ENCODE results near the gene CYGB. TPM values are rescaled to one million over a fixed set of nuclear protein-coding genes. Genes with fewer than 3 reads are reported as not detected.

The CYGB gene
- polyA plus RNA-seq, 1 of the 3 experiments (the other 2 are of a cell fraction) = 1.7 TPM

DNA sequence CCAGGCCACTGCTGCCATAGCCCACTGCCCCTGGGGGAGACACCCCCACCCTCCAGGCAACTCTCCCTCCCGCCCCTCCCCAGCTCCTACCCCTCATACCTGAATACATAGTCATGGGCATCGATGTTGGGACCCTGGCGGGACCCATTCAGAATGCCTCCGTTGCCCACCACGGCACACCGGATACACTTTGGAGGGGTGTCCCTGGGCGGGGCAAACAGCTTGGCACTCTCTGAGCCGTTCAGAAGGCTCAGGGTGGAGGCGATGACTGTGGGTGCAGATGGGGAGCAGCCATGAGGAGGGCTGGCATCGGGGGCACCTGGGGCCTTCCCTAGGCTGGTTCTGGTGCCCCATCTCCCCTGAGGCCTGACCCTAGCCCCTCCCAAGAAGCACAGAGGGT lies 35.6 kb upstream of the CYGB start:
- no peak overlapping the region for H3K4me3 ChIP-seq (ENCODE audit: low read depth in 2 of 2, low read length in 1 of 2)
- H4K20me1 ChIP-seq (ENCODE audit: insufficient read depth) = no peaks in the 10 kb centered on the region
- TF ChIP-seq, protein P1, sequence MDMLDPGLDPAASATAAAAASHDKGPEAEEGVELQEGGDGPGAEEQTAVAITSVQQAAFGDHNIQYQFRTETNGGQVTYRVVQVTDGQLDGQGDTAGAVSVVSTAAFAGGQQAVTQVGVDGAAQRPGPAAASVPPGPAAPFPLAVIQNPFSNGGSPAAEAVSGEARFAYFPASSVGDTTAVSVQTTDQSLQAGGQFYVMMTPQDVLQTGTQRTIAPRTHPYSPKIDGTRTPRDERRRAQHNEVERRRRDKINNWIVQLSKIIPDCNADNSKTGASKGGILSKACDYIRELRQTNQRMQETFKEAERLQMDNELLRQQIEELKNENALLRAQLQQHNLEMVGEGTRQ (IDR thresholded peaks at IDR 0.05; ENCODE audit: borderline replicate concordance, low read depth, low read length) = no peak
- TF ChIP-seq JUND (IDR thresholded peaks at IDR 0.05) (no peak), GABPA (IDR thresholded peaks at IDR 0.05; ENCODE audit: low read depth) (no peak), TEAD4 (IDR thresholded peaks at IDR 0.05; ENCODE audit: borderline replicate concordance, insufficient read depth) (no peak), SMC3 (IDR thresholded peaks at IDR 0.05; ENCODE audit: low read depth, low read length) (no peak), RXRA (IDR thresholded peaks at IDR 0.05; ENCODE audit: borderline replicate concordance, low read depth) (no peak)
- H2AFZ ChIP-seq (ENCODE audit: low read depth) = no peak overlapping the region
- DNase-seq = peak; percentile 28
- ChIA-PET POLR2A (no interaction called here), CTCF (interaction anchor here (2.0 to 8.8 kb wide), 4 partner anchors 14 to 108 kb away, joined by 6 to 89 read pairs (median 29); no protein-coding TSS in a partner anchor)
- H3K27ac ChIP-seq (ENCODE audit: low read depth in 2 of 2, low read length in 1 of 2) = no peak overlapping the region
- H3K4me2 ChIP-seq = no peak overlapping the region
- H3K9me3 ChIP-seq = no peaks in the 10 kb centered on the region
- no peak overlapping the region for H3K9ac ChIP-seq
- H3K9me2 ChIP-seq = no peaks in the 10 kb centered on the region
- 92% methylated on average over 9 of the region's 10 CpGs for WGBS (ENCODE audit: low lambda C conversion rate)
- no peaks in the 10 kb centered on the region for H3F3A ChIP-seq (replicated peaks; ENCODE audit: insufficient read depth)
- no peaks in the 10 kb centered on the region for H3K36me3 ChIP-seq (replicated peaks in 1 of 2; ENCODE audit: control insufficient read depth in 1 of 2, insufficient read depth in 2 of 2, low read length in 1 of 2)
- H3K27me3 ChIP-seq (ENCODE audit: insufficient read depth) = no peaks in the 10 kb centered on the region
- H3K4me1 ChIP-seq (ENCODE audit: control insufficient read depth in 1 of 2, insufficient read depth in 2 of 2, low read depth in 1 of 2, low read length in 1 of 2) = no peaks in the 10 kb centered on the region; a peak in 1 of 4 replicates
- H3K79me2 ChIP-seq (ENCODE audit: insufficient read depth) = no peaks in the 10 kb centered on the region

DNA sequence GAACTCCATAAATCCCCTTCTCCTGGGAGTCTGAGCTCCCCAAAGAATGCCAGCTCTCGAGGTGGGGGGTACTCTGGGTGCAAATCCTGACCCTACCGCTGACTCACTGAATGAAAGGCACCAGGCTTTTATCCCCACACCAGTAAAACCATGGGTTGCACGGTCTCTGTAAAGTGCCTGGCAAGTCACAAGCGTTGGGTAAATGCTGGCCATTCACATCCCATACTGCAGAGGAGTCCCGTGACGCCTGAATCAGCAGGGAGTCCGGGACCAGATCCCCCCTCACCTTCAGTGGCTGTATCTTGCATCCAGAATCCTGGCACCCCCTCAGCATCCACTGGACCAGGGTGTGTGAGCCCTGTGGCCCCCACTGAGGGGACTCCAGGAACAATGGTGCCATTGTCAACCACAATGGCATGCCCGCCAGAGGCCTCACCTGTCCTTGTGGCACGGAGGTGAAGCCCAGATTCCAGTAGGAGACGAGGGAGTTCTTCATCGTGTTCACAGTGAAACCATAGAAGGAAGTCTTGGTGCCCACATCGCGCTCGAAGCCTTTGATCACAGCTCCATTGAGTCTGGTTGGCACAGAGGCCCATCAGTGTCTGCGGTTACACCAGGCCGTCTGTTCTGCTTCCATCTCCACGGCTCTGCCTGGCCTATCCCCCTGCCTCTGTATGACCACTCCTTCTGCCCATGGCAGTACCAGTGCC lies 34.8 kb upstream of the CYGB start:
- Histone ChIP-seq H3K79me2 (ENCODE audit: insufficient read depth) (no peaks in the 10 kb centered on the region), H3K4me3 (ENCODE audit: low read depth in 2 of 2, low read length in 1 of 2) (no peak overlapping the region), H3F3A (replicated peaks; ENCODE audit: insufficient read depth) (peaks cover 5% of the 10 kb centered on the region), H4K20me1 (ENCODE audit: insufficient read depth) (no peaks in the 10 kb centered on the region), H3K9ac (no peak overlapping the region), H3K9me2 (no peaks in the 10 kb centered on the region), H3K4me1 (ENCODE audit: control insufficient read depth in 1 of 2, insufficient read depth in 2 of 2, low read depth in 1 of 2, low read length in 1 of 2) (peaks cover 0 to 5% of the 10 kb centered on the region in 2 experiments; a peak in 1 of 4 replicates), H3K9me3 (no peaks in the 10 kb centered on the region), H2AFZ (ENCODE audit: low read depth) (no peak overlapping the region), H3K27me3 (ENCODE audit: insufficient read depth) (no peaks in the 10 kb centered on the region), H3K4me2 (no peak overlapping the region), H3K36me3 (replicated peaks in 1 of 2; ENCODE audit: control insufficient read depth in 1 of 2, insufficient read depth in 2 of 2, low read length in 1 of 2) (peaks cover 0 to 3% of the 10 kb centered on the region in 2 experiments), H3K27ac (ENCODE audit: low read depth in 2 of 2, low read length in 1 of 2) (no peak overlapping the region)
- ChIA-PET CTCF (interaction anchor here (0.8 to 8.8 kb wide), 6 partner anchors 13 to 105 kb away, joined by 4 to 89 read pairs (median 10); partner anchors contain the start of gene ST6GALNAC2), POLR2A (no interaction called here)
- 92% methylated on average over 9 of the region's 17 CpGs for WGBS (ENCODE audit: low lambda C conversion rate)
- peak; percentile 29 for DNase-seq
- TF ChIP-seq EZH2phosphoT487 (IDR thresholded peaks at IDR 0.05; ENCODE audit: borderline replicate concordance, low read depth) = no peak
- no peak for TF ChIP-seq TAF1 (IDR thresholded peaks at IDR 0.05; ENCODE audit: borderline replicate concordance, low read depth, low read length)
- TF ChIP-seq, protein P2, sequence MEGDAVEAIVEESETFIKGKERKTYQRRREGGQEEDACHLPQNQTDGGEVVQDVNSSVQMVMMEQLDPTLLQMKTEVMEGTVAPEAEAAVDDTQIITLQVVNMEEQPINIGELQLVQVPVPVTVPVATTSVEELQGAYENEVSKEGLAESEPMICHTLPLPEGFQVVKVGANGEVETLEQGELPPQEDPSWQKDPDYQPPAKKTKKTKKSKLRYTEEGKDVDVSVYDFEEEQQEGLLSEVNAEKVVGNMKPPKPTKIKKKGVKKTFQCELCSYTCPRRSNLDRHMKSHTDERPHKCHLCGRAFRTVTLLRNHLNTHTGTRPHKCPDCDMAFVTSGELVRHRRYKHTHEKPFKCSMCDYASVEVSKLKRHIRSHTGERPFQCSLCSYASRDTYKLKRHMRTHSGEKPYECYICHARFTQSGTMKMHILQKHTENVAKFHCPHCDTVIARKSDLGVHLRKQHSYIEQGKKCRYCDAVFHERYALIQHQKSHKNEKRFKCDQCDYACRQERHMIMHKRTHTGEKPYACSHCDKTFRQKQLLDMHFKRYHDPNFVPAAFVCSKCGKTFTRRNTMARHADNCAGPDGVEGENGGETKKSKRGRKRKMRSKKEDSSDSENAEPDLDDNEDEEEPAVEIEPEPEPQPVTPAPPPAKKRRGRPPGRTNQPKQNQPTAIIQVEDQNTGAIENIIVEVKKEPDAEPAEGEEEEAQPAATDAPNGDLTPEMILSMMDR (IDR thresholded peaks at IDR 0.05) = no peak
- TF ChIP-seq JUND (IDR thresholded peaks at IDR 0.05) = no peak
- TF ChIP-seq, protein P3, sequence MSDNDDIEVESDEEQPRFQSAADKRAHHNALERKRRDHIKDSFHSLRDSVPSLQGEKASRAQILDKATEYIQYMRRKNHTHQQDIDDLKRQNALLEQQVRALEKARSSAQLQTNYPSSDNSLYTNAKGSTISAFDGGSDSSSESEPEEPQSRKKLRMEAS (IDR thresholded peaks at IDR 0.05; ENCODE audit: low read depth) = no peak
- TF ChIP-seq, protein P4, sequence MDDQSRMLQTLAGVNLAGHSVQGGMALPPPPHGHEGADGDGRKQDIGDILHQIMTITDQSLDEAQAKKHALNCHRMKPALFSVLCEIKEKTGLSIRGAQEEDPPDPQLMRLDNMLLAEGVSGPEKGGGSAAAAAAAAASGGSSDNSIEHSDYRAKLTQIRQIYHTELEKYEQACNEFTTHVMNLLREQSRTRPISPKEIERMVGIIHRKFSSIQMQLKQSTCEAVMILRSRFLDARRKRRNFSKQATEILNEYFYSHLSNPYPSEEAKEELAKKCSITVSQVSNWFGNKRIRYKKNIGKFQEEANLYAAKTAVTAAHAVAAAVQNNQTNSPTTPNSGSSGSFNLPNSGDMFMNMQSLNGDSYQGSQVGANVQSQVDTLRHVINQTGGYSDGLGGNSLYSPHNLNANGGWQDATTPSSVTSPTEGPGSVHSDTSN (IDR thresholded peaks at IDR 0.05) = no peak
- TF ChIP-seq RAD21 (IDR thresholded peaks at IDR 0.05; ENCODE audit: low read length) = no peak
- TF ChIP-seq, protein P5, sequence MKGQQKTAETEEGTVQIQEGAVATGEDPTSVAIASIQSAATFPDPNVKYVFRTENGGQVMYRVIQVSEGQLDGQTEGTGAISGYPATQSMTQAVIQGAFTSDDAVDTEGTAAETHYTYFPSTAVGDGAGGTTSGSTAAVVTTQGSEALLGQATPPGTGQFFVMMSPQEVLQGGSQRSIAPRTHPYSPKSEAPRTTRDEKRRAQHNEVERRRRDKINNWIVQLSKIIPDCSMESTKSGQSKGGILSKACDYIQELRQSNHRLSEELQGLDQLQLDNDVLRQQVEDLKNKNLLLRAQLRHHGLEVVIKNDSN (IDR thresholded peaks at IDR 0.05; ENCODE audit: borderline replicate concordance, low read depth) = no peak
- TF ChIP-seq SIN3A (IDR thresholded peaks at IDR 0.05; ENCODE audit: borderline replicate concordance, low read depth, low read length) = no peak
- TF ChIP-seq, protein P6, sequence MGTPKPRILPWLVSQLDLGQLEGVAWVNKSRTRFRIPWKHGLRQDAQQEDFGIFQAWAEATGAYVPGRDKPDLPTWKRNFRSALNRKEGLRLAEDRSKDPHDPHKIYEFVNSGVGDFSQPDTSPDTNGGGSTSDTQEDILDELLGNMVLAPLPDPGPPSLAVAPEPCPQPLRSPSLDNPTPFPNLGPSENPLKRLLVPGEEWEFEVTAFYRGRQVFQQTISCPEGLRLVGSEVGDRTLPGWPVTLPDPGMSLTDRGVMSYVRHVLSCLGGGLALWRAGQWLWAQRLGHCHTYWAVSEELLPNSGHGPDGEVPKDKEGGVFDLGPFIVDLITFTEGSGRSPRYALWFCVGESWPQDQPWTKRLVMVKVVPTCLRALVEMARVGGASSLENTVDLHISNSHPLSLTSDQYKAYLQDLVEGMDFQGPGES (IDR thresholded peaks at IDR 0.05; ENCODE audit: low read depth, low read length) = no peak
- TF ChIP-seq FOXM1 (IDR thresholded peaks at IDR 0.05; ENCODE audit: low read depth) = no peak
- no peak for TF ChIP-seq NFIC (IDR thresholded peaks at IDR 0.05; ENCODE audit: borderline replicate concordance)
- no peak for TF ChIP-seq EP300 (IDR thresholded peaks at IDR 0.05; ENCODE audit: borderline replicate concordance in 1 of 2, low read depth in 1 of 2, low read length in 1 of 2)
- TF ChIP-seq GATA2 (CRISPR knock-in tag; IDR thresholded peaks at IDR 0.05) = no peak
- TF ChIP-seq MEF2A (IDR thresholded peaks at IDR 0.05; ENCODE audit: borderline replicate concordance, low read depth) = no peak

Data from SK-N-SH (cell line).